ACC112 (cell line): ENCODE data around the gene WDR1.

Source experiments
- H2AFZ ChIP-seq: fragments of 200-600 bp; sonication (generic); one replicate; pipeline ENCODE4 v1.6.0; 2017; ENCODE audit warnings: antibody characterized with exemption, low read length; ENCODE audit not compliant: unreplicated experiment
- H3K27ac ChIP-seq: fragments of 200-600 bp; sonication (generic); 2 replicates; pipeline ENCODE4 v1.5.1; 2014; ENCODE audit warnings: low read depth, mild to moderate bottlenecking, antibody characterized with exemption, low read length, moderate library complexity
- H3K27me3 ChIP-seq: fragments of 200-600 bp; sonication (generic); 2 replicates; pipeline ENCODE4 v1.6.1; 2014; ENCODE audit warnings: mild to moderate bottlenecking, antibody characterized with exemption, low read length, moderate library complexity, mixed read lengths; ENCODE audit not compliant: insufficient read depth
- H3K36me3 ChIP-seq: fragments of 200-600 bp; sonication (generic); 2 replicates; pipeline ENCODE4 v1.6.1; 2016; ENCODE audit warnings: mild to moderate bottlenecking, antibody characterized with exemption, low read length, moderate library complexity, mixed read lengths; ENCODE audit not compliant: insufficient read depth
- H3K4me1 ChIP-seq: fragments of 200-600 bp; sonication (generic); one replicate; pipeline ENCODE4 v1.6.1; 2016; ENCODE audit warnings: low read length, mixed read lengths; ENCODE audit not compliant: insufficient read depth, unreplicated experiment, control insufficient read depth
- H3K4me3 ChIP-seq: fragments of 200-600 bp; sonication (generic); 2 replicates; pipeline ENCODE4 v1.5.1; 2014; ENCODE audit warnings: mild to moderate bottlenecking, low read depth, low read length
- H3K79me2 ChIP-seq: fragments of 200-600 bp; sonication (generic); one replicate; pipeline ENCODE4 v1.6.0; 2016; ENCODE audit warnings: low read length; ENCODE audit not compliant: control insufficient read depth, unreplicated experiment, insufficient read depth

Gene WDR1

DNA sequence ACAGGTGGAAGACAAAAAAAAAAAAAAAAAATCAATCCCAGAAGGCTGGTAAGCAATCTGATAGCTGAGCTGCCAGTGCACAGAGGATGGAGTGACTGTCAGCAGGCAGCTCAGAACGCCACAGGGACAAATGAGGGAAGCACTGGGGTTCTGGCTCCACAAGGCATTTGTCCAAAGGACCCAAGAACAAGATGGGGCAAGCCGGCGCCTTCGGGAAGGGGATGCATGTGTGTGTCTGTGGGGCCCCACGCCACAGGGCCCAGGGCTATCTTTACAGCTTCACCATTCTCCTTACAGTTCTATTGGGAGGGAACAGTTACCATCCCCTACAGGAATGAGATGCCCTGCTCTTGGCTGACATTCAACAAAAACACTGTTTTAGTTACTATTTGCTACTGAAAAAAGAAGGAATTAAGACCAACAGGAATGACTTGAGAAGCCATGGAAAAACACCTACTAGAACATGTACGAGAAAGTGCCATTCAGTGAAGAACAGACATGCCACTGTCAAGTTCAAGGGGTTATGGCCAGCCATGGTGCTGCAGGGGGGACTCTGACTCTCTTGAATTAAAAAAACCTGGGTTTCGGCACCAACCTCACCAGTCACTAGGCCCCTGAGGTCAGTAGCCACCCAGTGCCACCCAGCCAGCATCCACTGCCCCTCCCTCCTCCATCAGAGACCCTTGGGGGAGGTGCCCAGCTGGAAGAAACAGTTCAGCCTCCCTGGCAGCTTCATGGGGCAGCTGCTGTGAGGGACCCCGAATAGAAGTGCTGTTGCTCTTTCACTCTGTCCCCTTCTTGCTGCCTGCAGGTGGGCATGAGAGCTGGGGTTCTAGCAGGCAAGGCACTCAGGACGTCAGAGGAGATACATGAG lies 18.5 kb downstream of the WDR1 start:
- peaks cover 77% of the 10 kb centered on the region for H3K4me1 ChIP-seq
- no peak overlapping the region for H2AFZ ChIP-seq
- peak overlapping the region; percentile 94 for H3K27ac ChIP-seq
- no peak overlapping the region for H3K4me3 ChIP-seq
- H3K27me3 ChIP-seq, result no peaks in the 10 kb centered on the region
- peaks cover 42% of the 10 kb centered on the region for H3K36me3 ChIP-seq
- H3K79me2 ChIP-seq, result peaks cover 80% of the 10 kb centered on the region

GRCh38 chr4:10096978-10097335 lies 19.6 kb downstream of the WDR1 start:
- Histone ChIP-seq H3K79me2 (peaks cover 80% of the 10 kb centered on the region), H3K27ac (peak overlapping the region; percentile 94), H2AFZ (no peak overlapping the region), H3K4me3 (no peak overlapping the region), H3K27me3 (no peaks in the 10 kb centered on the region), H3K36me3 (peaks cover 43% of the 10 kb centered on the region), H3K4me1 (peaks cover 82% of the 10 kb centered on the region)

- Histone ChIP-seq H3K4me3 (peak overlapping the region; percentile 35), H3K27me3 (no peaks in the 10 kb centered on the region), H3K4me1 (peaks cover 78% of the 10 kb centered on the region), H3K27ac (peak overlapping the region; percentile 94), H3K79me2 (peaks cover 80% of the 10 kb centered on the region), H2AFZ (no peak overlapping the region), H3K36me3 (peaks cover 38% of the 10 kb centered on the region; the same call in 1 of the 2 replicates)
These were observed 20.2 kb downstream of the WDR1 start for GRCh38 chr4:10096201-10096977.

DNA sequence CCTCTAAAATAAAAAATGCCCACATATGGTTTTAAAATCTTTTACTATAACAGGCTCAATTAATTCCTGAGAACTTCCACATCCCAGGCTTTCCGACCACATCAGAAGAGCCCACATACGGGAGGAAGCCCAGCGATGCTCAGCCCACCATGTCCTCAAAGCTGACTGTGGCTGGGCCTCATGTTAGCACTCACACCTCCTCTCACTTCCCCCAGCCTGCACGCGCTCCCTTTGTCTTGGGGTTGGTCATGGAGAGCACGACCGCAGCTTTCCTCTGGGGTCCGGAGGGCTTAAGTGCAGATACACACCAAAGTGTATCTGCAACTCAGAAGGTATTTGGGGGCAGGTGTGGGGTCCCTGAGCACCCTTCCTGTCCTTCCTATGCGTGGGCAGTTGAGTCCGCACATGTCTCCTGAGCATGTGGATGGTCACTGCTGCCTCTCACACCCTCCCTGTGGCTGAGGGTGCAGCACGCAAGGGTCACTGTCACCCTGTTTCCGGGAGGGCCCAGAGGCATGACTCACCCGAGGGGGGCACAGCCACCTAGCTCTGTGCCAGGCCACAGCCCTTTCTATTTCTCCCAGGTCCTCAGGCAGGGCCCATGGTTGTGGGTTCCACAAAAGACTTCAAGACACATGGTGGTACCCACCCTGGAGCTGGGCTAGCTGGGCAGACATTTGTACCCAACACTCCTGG lies 21.2 kb downstream of the WDR1 start:
- peaks cover 45% of the 10 kb centered on the region; the same call in 1 of the 2 replicates for H3K36me3 ChIP-seq

GRCh38 chr4:10094841-10095240 lies 21.8 kb downstream of the WDR1 start:
- H3K4me3 ChIP-seq, result no peak overlapping the region

More for the DNA sequence above, 21.2 kb downstream of the WDR1 start:
- peaks cover 80% of the 10 kb centered on the region for H3K79me2 ChIP-seq
- no peaks in the 10 kb centered on the region for H3K27me3 ChIP-seq
- peak overlapping the region; percentile 35; the same call in 1 of the 2 replicates for H3K4me3 ChIP-seq
- H2AFZ ChIP-seq, result no peak overlapping the region
- peak overlapping the region; percentile 94 for H3K27ac ChIP-seq
- H3K4me1 ChIP-seq, result peaks cover 78% of the 10 kb centered on the region

GRCh38 chr4:10093801-10094552 lies 22.6 kb downstream of the WDR1 start:
- Histone ChIP-seq H2AFZ (no peak overlapping the region), H3K27ac (peak overlapping the region; percentile 94), H3K36me3 (peaks cover 47% of the 10 kb centered on the region), H3K4me3 (no peak overlapping the region), H3K27me3 (no peaks in the 10 kb centered on the region), H3K79me2 (peaks cover 79% of the 10 kb centered on the region), H3K4me1 (peaks cover 67% of the 10 kb centered on the region)

More at GRCh38 chr4:10094841-10095240, 21.8 kb downstream of the WDR1 start:
- no peaks in the 10 kb centered on the region for H3K27me3 ChIP-seq
- peaks cover 45% of the 10 kb centered on the region for H3K36me3 ChIP-seq
- peaks cover 76% of the 10 kb centered on the region for H3K4me1 ChIP-seq
- H3K79me2 ChIP-seq, result peaks cover 80% of the 10 kb centered on the region
- H3K27ac ChIP-seq, result peak overlapping the region; percentile 94
- H2AFZ ChIP-seq, result no peak overlapping the region

GRCh38 chr4:10093271-10093621 lies 23.4 kb downstream of the WDR1 start:
- peaks cover 81% of the 10 kb centered on the region for H3K79me2 ChIP-seq
- H3K27ac ChIP-seq, result peak overlapping the region; percentile 94
- H3K4me1 ChIP-seq, result peaks cover 61% of the 10 kb centered on the region
- H3K4me3 ChIP-seq, result peak overlapping the region; percentile 9; the same call in 1 of the 2 replicates
- H3K27me3 ChIP-seq, result no peaks in the 10 kb centered on the region
- H2AFZ ChIP-seq, result no peak overlapping the region
- H3K36me3 ChIP-seq, result peaks cover 52% of the 10 kb centered on the region

- Histone ChIP-seq H3K36me3 (peaks cover 55% of the 10 kb centered on the region), H3K27me3 (no peaks in the 10 kb centered on the region), H3K79me2 (peaks cover 82% of the 10 kb centered on the region), H2AFZ (no peak overlapping the region), H3K4me1 (peaks cover 55% of the 10 kb centered on the region), H3K27ac (peak overlapping the region; percentile 94), H3K4me3 (no peak overlapping the region)
These were observed 23.9 kb downstream of the WDR1 start for GRCh38 chr4:10092481-10093270.

DNA sequence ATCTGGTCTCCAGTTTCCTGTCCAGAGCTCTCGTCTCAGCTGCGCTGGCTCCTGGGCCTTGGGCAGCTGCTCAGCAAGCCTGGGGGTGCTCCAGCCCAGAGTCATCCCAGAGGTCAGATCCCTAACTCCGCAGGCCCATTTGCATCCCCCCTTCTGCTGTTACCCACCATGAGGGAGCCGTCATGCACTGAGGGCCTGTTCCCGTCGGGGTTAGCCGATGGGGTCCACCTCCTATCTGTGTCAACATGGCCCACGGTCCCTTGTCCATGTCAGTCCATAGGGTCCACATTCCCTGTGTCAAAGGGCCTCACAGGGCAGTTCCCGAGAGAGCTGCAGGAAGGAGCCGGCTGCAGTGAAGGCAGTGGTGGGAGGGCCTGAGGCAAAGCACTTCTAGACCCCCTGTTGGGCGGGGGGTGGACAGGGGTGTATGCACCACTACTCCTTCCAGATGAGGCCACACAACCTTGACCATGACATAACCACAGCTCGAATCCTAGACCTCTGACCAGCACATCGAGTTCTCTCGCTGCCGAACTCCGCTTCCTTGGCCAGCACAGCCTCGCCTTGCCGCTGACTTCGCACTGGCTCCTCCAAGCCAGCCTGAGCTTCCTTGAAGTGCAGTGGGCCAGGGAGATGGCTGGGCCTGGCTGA lies 24.9 kb downstream of the WDR1 start:
- peaks cover 56% of the 10 kb centered on the region for H3K36me3 ChIP-seq
- peaks cover 85% of the 10 kb centered on the region for H3K79me2 ChIP-seq
- H3K4me3 ChIP-seq, result no peak overlapping the region
- H2AFZ ChIP-seq, result no peak overlapping the region
- no peak overlapping the region for H3K27ac ChIP-seq
- H3K27me3 ChIP-seq, result no peaks in the 10 kb centered on the region
- peaks cover 45% of the 10 kb centered on the region for H3K4me1 ChIP-seq
